ENCODE results near the gene OR11H6. TPM values are rescaled to one million over a fixed set of nuclear protein-coding genes. Genes with fewer than 3 reads are reported as not detected.
"Not testable (repeated sequence)": the region's sequence is repeated elsewhere in the genome, so short reads cannot be mapped to it uniquely, and the experiment has no call there.

OR11H6 gene
- total RNA-seq, 1 donor from 2014 or later, result not detected

GRCh38 chr14:20247646-20248246 is 24.2 kb downstream of the OR11H6 start:
- ChIA-PET POLR2A (no interaction called here), CTCF (no interaction called here)
- Mint-ChIP-seq H3K4me1 (no peaks in the 10 kb centered on the region), H3K27ac (no peak overlapping the region), H3K36me3 (ENCODE audit: low read depth) (no peaks in the 10 kb centered on the region), H3K9me3 (peaks cover under 1% of the 10 kb centered on the region), H3K4me3 (no peak overlapping the region), H3K27me3 (peaks cover 2% of the 10 kb centered on the region)
- intact Hi-C loops (cut with micrococcal nuclease), result no loop called here
- DNase-seq, result no peak
- ATAC-seq (ENCODE audit: low read depth), result no peak
- no peak for TF ChIP-seq CTCF (IDR thresholded peaks at IDR 0.05)

- Mint-ChIP-seq H3K27ac (no peak overlapping the region), H3K36me3 (ENCODE audit: low read depth) (no peaks in the 10 kb centered on the region), H3K4me1 (peaks cover 8% of the 10 kb centered on the region), H3K9me3 (no peaks in the 10 kb centered on the region), H3K4me3 (no peak overlapping the region), H3K27me3 (no peaks in the 10 kb centered on the region)
- no peak for TF ChIP-seq CTCF (IDR thresholded peaks at IDR 0.05)
- ATAC-seq (ENCODE audit: low read depth) (no peak), DNase-seq (no peak)
- CTCF ChIA-PET, result no interaction called here
- intact Hi-C loops (cut with micrococcal nuclease), result no loop called here
- POLR2A ChIA-PET, result no interaction called here
Observed at GRCh38 chr14:20262642-20263128, 39.2 kb downstream of the OR11H6 start.

GRCh38 chr14:20264361-20264760 is 40.9 kb downstream of the OR11H6 start:
- H3K4me1 Mint-ChIP-seq; ATAC-seq (ENCODE audit: low read depth); H3K36me3 Mint-ChIP-seq (ENCODE audit: low read depth); H3K27ac Mint-ChIP-seq; H3K9me3 Mint-ChIP-seq; CTCF ChIA-PET; H3K27me3 Mint-ChIP-seq; H3K4me3 Mint-ChIP-seq; DNase-seq; POLR2A ChIA-PET; intact Hi-C loops (cut with micrococcal nuclease): not testable (repeated sequence)

GRCh38 chr14:20274062-20274461 is 50.6 kb downstream of the OR11H6 start:
- no peaks in the 10 kb centered on the region for H3K4me1 Mint-ChIP-seq
- no peak overlapping the region for H3K27ac Mint-ChIP-seq
- H3K4me3 Mint-ChIP-seq, result no peak overlapping the region
- no peak for DNase-seq
- intact Hi-C loops (cut with micrococcal nuclease), result no loop called here
- H3K36me3 Mint-ChIP-seq (ENCODE audit: low read depth), result peaks cover 40% of the 10 kb centered on the region
- ATAC-seq (ENCODE audit: low read depth), result no peak
- ChIA-PET CTCF (no interaction called here), POLR2A (no interaction called here)
- peaks cover 30% of the 10 kb centered on the region for H3K9me3 Mint-ChIP-seq
- no peak for TF ChIP-seq CTCF (IDR thresholded peaks at IDR 0.05)
- H3K27me3 Mint-ChIP-seq, result no peaks in the 10 kb centered on the region

Other genes starting within 250 kb of the OR11H6 start
- gene OR4K15, start 248.1 kb upstream of the OR11H6 start, total RNA-seq, result not detected in 2 replicates
- not detected in 2 replicates for gene OR4Q2, start 221.5 kb upstream of the OR11H6 start, total RNA-seq
- gene OR4K14, start 204.4 kb upstream of the OR11H6 start, total RNA-seq, result not detected in 2 replicates
- gene OR4K13, start 187.7 kb upstream of the OR11H6 start, total RNA-seq, result not detected in 2 replicates
- gene OR4L1, start 163.7 kb upstream of the OR11H6 start, total RNA-seq, result not detected in 2 replicates
- gene OR4K17, start 113.0 kb upstream of the OR11H6 start, total RNA-seq, result not detected in 2 replicates
- gene OR4N5, start 84.9 kb upstream of the OR11H6 start, total RNA-seq, result not detected in 2 replicates
- gene OR11G2, start 32.8 kb upstream of the OR11H6 start, total RNA-seq, result not detected in 2 replicates
- not detected in 2 replicates for gene OR11H7, start 5.3 kb downstream of the OR11H6 start, total RNA-seq
- not detected in 2 replicates for gene OR11H4, start 15.6 kb downstream of the OR11H6 start, total RNA-seq
- gene TTC5, start 82.2 kb downstream of the OR11H6 start, total RNA-seq, result 25.0 and 32.7 TPM in 2 replicates
- 34.0 and 35.3 TPM in 2 replicates for gene CCNB1IP1, start 109.6 kb downstream of the OR11H6 start, total RNA-seq
- 17.1 and 19.5 TPM in 2 replicates for gene PARP2, start 119.9 kb downstream of the OR11H6 start, total RNA-seq
- gene TEP1, start 189.8 kb downstream of the OR11H6 start, total RNA-seq, result 99.0 and 120 TPM in 2 replicates
- 0.42 and 0.53 TPM in 2 replicates for gene KLHL33, start 212.5 kb downstream of the OR11H6 start, total RNA-seq
- gene OSGEP, start 231.1 kb downstream of the OR11H6 start, total RNA-seq, result 98.3 and 112 TPM in 2 replicates
- 215 and 231 TPM in 2 replicates for gene APEX1, start 231.5 kb downstream of the OR11H6 start, total RNA-seq
- 84.8 and 87.3 TPM in 2 replicates for gene PIP4P1, start 237.7 kb downstream of the OR11H6 start, total RNA-seq
- 87.2 and 88.0 TPM in 2 replicates for gene PNP, start 245.7 kb downstream of the OR11H6 start, total RNA-seq

Data from activated B cell treated with CpG ODN at 0.5 μM for 24 hours (primary cell).